GM21576 (cell line): ENCODE results near the gene MYDGF.
"Not testable (repeated sequence)": the region's sequence is repeated elsewhere in the genome, so short reads cannot be mapped to it uniquely, and the experiment has no call there.

ENCODE experiments used
- ATAC-seq: cut with Tn5 transposase; IDR thresholded peaks from one replicate; pipeline ENCODE4 v1.9.1; 2021; ENCODE audit warnings: mild to moderate bottlenecking, moderate library complexity; ENCODE audit not compliant: unreplicated experiment

MYDGF gene

GRCh38 chr19:4700693-4700970 lies 30.5 kb upstream of the MYDGF start:
- ATAC-seq = no peak

- ATAC-seq = no peak
Observed at GRCh38 chr19:4699826-4700692, 29.9 kb upstream of the MYDGF start.

- ATAC-seq = no peak
Observed at GRCh38 chr19:4697304-4697703, 27.2 kb upstream of the MYDGF start.

- ATAC-seq = no peak
Observed at GRCh38 chr19:4695224-4695731, 25.1 kb upstream of the MYDGF start.

- no peak for ATAC-seq
Observed at GRCh38 chr19:4694211-4694987, 24.3 kb upstream of the MYDGF start.

- ATAC-seq = no peak
Observed at GRCh38 chr19:4693471-4694121, 23.5 kb upstream of the MYDGF start.

GRCh38 chr19:4693078-4693350 lies 22.9 kb upstream of the MYDGF start:
- ATAC-seq = no peak

GRCh38 chr19:4692251-4693077 lies 22.3 kb upstream of the MYDGF start:
- ATAC-seq = no peak

- ATAC-seq = no peak
Observed at GRCh38 chr19:4691373-4691772, 21.2 kb upstream of the MYDGF start.

GRCh38 chr19:4690361-4690760 lies 20.2 kb upstream of the MYDGF start:
- ATAC-seq = no peak

- ATAC-seq = no peak
Observed at GRCh38 chr19:4689403-4689802, 19.3 kb upstream of the MYDGF start.

GRCh38 chr19:4688587-4688986 lies 18.4 kb upstream of the MYDGF start:
- no peak for ATAC-seq

GRCh38 chr19:4687396-4687795 lies 17.3 kb upstream of the MYDGF start:
- ATAC-seq = no peak

- ATAC-seq = no peak
Observed at GRCh38 chr19:4686700-4687099, 16.6 kb upstream of the MYDGF start.

GRCh38 chr19:4684312-4685095 lies 14.4 kb upstream of the MYDGF start:
- ATAC-seq = no peak

- no peak for ATAC-seq
Observed at GRCh38 chr19:4682417-4683200, 12.5 kb upstream of the MYDGF start.

- ATAC-seq = not testable (repeated sequence)
Observed at GRCh38 chr19:4680021-4680420, 9.9 kb upstream of the MYDGF start.

- no peak for ATAC-seq
Observed at GRCh38 chr19:4678881-4679790, 9.0 kb upstream of the MYDGF start.
